ENCODE measurements around the gene ZNF777.

GRCh38 chr7:149500910-149501309 lies 40.0 kb upstream of the ZNF777 start:
- TF ChIP-seq CTCF (conservative IDR thresholded peaks at IDR 0.05 in 1 of 2, IDR thresholded peaks at IDR 0.05 in 1 of 2; ENCODE audit: extremely low read depth in 1 of 2, insufficient read depth in 1 of 2, low read depth in 1 of 2, low read length in 2 of 2) (no peak), EZH2 (IDR thresholded peaks at IDR 0.05; ENCODE audit: borderline replicate concordance, low read length) (no peak)
